Ovary (tissue), 3 donors: ENCODE results near the gene MRFAP1L1.

Experiments
- CTCF ChIP-seq, 3 donors: fragments of 450-650 bp in 2 of 3; fragments of 200-600 bp in 1 of 3; IDR thresholded peaks; one replicate each; pipeline versions ENCODE4 v1.5.1 to v1.8.0; 2016 to 2022; ENCODE audit warnings: antibody characterized with exemption in 3 of 3, mild to moderate bottlenecking in 1 of 3
- POLR2A ChIP-seq: fragments of 450-650 bp; IDR thresholded peaks from one replicate; pipeline ENCODE4 v1.6.1; 2017; ENCODE audit warnings: antibody characterized with exemption, mild to moderate bottlenecking, moderate library complexity
- donor health status: DM: no; HTN: no; CAD: no.

- TF ChIP-seq CTCF (IDR thresholded peaks at IDR 0.05) (no peak), POLR2A (no peak)
These were observed 25.0 kb downstream of the MRFAP1L1 start for GRCh38 chr4:6684656-6685055.
